Heart left ventricle (tissue), 16 donors: ENCODE measurements around the gene SYNPO. TPM values are rescaled to one million over a fixed set of nuclear protein-coding genes. Genes with fewer than 3 reads are reported as not detected.

Source experiments
- ATAC-seq, 4 donors: fragments of 200-7000 bp; cut with Tn5 transposase; one replicate each; pipeline ENCODE4 v1.9.1; 2020 to 2022; ENCODE audit warnings: moderate library complexity in 4 of 4, mild to moderate bottlenecking in 3 of 4, moderate number of reproducible peaks in 1 of 4
- DNase-seq, 5 donors: peaks; one replicate each; pipeline ENCODE4 v3.0.0-alpha.2; 2020
- H3K27ac ChIP-seq, 12 donors: fragments of 200-600 bp; sonication (generic) in 4 of 12; one replicate each; pipeline versions ENCODE4 v1.5.0 to v1.8.0; 2016 to 2022; ENCODE audit warnings: mild to moderate bottlenecking in 2 of 12
- H3K27me3 ChIP-seq, 9 donors: fragments of 200-600 bp; sonication (generic) in 2 of 9; one replicate each; pipeline versions ENCODE4 v1.5.1 to v1.8.0; 2016 to 2022; ENCODE audit warnings: mild to moderate bottlenecking in 3 of 9
- H3K36me3 ChIP-seq, 9 donors: fragments of 200-600 bp; sonication (generic) in 2 of 9; one replicate each; pipeline versions ENCODE4 v1.5.0 to v1.8.0; 2018 to 2022; ENCODE audit warnings: mild to moderate bottlenecking in 2 of 9
- H3K4me1 ChIP-seq, 12 donors: fragments of 200-600 bp; sonication (generic) in 4 of 12; one replicate each; pipeline versions ENCODE4 v1.5.0 to v1.8.0; 2016 to 2022; ENCODE audit warnings: mild to moderate bottlenecking in 3 of 12
- H3K4me3 ChIP-seq, 12 donors: fragments of 200-600 bp; sonication (generic) in 4 of 12; one replicate each; pipeline versions ENCODE4 v1.5.0 to v1.8.0; 2017 to 2022; ENCODE audit warnings: mild to moderate bottlenecking in 9 of 12, moderate library complexity in 4 of 12
- H3K9me3 ChIP-seq, 12 donors: fragments of 200-600 bp; sonication (generic) in 4 of 12; one replicate each; pipeline versions ENCODE4 v1.5.0 to v1.8.0; 2016 to 2022; ENCODE audit warnings: mild to moderate bottlenecking in 1 of 12
- CTCF ChIP-seq, 12 donors: fragments of 200-600 bp; sonication (generic) in 4 of 12; IDR thresholded peaks; one replicate each; pipeline versions ENCODE4 v1.5.0 to v1.8.0; 2018 to 2022; ENCODE audit warnings: antibody characterized with exemption in 12 of 12, mild to moderate bottlenecking in 5 of 12
- POLR2A ChIP-seq, 2 donors: fragments of 450-650 bp; IDR thresholded peaks; one replicate each; pipeline ENCODE4 v1.6.1; 2017; ENCODE audit warnings: antibody characterized with exemption in 2 of 2, mild to moderate bottlenecking in 2 of 2, moderate library complexity in 2 of 2
- WGBS, 4 donors: extraction: QIAGEN DNeasy Blood & Tissue Kit in 2 of 4; methylation state at CpG; one replicate each; pipeline versions ENCODE4 v1.1.5 to v1.1.7; 2013 to 2018; 5-methylcytosine and 5-hydroxymethylcytosine counted together
- intact Hi-C, 10 donors: fragments of 100-400 bp; cut with DNase I; formaldehyde crosslinking; loops; one replicate each; pipeline versions ENCODE4 v1.11.1 to v1.14.2; 2022
- polyA plus RNA-seq, 2 donors: library from polyadenylated mRNA; stranded (reverse); fragments of 200-250 nt; gene quantifications; one replicate each; pipeline ENCODE4 v1.2.3, GENCODE V29; 2013
- total RNA-seq, 9 donors: library from RNA; depleted of rRNA in 2 of 9; stranded (reverse); fragments of >200 nt in 2 of 9; fragmentation: NEBNext Ultra II Directional in 3 of 9; extraction: Animal tissue kit (Norgen Biotek cat#: 25700) in 3 of 9; gene quantifications; one replicate each; pipeline versions ENCODE4 v1.1.0 to v1.2.4, GENCODE V29; 2016 to 2023
- donor health status: ischemic (EF 13 %, LVEDD 7.1; RV severe dilation, severe dysfunction).
- donor health status: healthy with polysubstance abuse.
- donor health status: DM: no; HTN: yes; CAD: no.
- donor health status: DM: no; HTN: no; CAD: no.
- donor health status: ischemic (EF 25% LVEDD 6.9; RV normal size, moderate dysfunction).
- donor health status: ischemic (EF 25% LVEDD 5.7; RV mildly dilated, moderate dysfunction).
- donor health status: healthy.
- donor health status: DM: yes; HTN: yes; CAD: no.
- donor health status: ischemic (EF 35%, LVEDD 5.7; RV mildly dilated, moderate dysfunction).
- donor health status: nonischemic (EF 11% LVEDD 7.7; RV severe dilation, severe dysfunction).
- donor health status: DM: yes; HTN: yes; CAD: no.
- donor health status: PGD.
- donor health status: ischemic (EF 29% LVEDD 5.4; RV normal size, mild dysfunction).
- donor health status: nonischemic (EF 23%, LVEDD 6.1; RV moderate dilation, normal function).

SYNPO gene
- total and polyA plus RNA-seq, 11 donors: 304 to 791 (median 590) TPM

DNA sequence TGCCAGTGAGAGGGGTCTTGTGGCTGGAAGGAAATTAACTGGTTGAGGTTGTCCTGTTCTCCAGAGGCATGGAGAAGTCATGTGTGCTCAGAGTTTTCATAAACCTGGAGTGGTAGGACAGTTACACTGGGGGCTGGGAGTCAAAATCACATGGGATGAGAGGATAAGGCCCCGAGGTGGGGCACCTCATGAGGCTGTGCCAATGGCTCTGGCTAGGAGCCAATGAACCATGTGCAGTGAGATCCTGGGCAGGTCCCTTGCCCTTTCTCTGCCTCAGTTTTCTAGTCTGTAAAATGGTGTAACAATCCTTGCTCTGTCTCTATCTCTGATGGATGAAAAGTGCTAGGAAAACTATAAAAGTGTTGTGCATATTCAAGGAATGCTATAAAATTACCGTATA lies 7.0 kb upstream of the SYNPO start:
- H3K4me1 ChIP-seq: peaks cover 18 to 94% (median 72%) of the 10 kb centered on the region in 12 donors
- H3K27ac ChIP-seq: peak overlapping the region; percentile 58 to 100 (median 98)
- H3K36me3 ChIP-seq: peaks cover 0 to 36% (median 4%) of the 10 kb centered on the region in 9 donors
- H3K27me3 ChIP-seq: no peaks in the 10 kb centered on the region
- DNase-seq (peak in 1 of 5 donors; percentile 19), ATAC-seq (no peak)
- 59 to 68% (median 63%) methylated on average over 2 of the region's 2 CpGs for WGBS, 4 donors
- no peaks in the 10 kb centered on the region for H3K9me3 ChIP-seq
- no peak overlapping the region for H3K4me3 ChIP-seq
- TF ChIP-seq POLR2A (IDR thresholded peaks at IDR 0.05): no peak
- no peak for TF ChIP-seq CTCF (IDR thresholded peaks at IDR 0.05)
- intact Hi-C loops: no loop called here

- intact Hi-C loops: no loop called here
- DNase-seq (peak; percentile 28 to 80 (median 70)), ATAC-seq (peak in 1 of 4 donors; percentile 2)
- Histone ChIP-seq H3K9me3 (no peaks in the 10 kb centered on the region), H3K4me1 (peaks cover 24 to 94% (median 70%) of the 10 kb centered on the region in 12 donors), H3K27ac (peak overlapping the region in 11 of 12 donors; percentile 34 to 100 (median 97)), H3K4me3 (no peak overlapping the region), H3K27me3 (no peaks in the 10 kb centered on the region), H3K36me3 (peaks cover 0 to 25% (median 4%) of the 10 kb centered on the region in 9 donors)
- 57 to 73% (median 72%) methylated on average over 6 of the region's 6 CpGs for WGBS, 4 donors
- TF ChIP-seq POLR2A (IDR thresholded peaks at IDR 0.05) (no peak), CTCF (IDR thresholded peaks at IDR 0.05) (no peak)
Observed at GRCh38 chr5:150636391-150637244, 3.8 kb upstream of the SYNPO start.

DNA sequence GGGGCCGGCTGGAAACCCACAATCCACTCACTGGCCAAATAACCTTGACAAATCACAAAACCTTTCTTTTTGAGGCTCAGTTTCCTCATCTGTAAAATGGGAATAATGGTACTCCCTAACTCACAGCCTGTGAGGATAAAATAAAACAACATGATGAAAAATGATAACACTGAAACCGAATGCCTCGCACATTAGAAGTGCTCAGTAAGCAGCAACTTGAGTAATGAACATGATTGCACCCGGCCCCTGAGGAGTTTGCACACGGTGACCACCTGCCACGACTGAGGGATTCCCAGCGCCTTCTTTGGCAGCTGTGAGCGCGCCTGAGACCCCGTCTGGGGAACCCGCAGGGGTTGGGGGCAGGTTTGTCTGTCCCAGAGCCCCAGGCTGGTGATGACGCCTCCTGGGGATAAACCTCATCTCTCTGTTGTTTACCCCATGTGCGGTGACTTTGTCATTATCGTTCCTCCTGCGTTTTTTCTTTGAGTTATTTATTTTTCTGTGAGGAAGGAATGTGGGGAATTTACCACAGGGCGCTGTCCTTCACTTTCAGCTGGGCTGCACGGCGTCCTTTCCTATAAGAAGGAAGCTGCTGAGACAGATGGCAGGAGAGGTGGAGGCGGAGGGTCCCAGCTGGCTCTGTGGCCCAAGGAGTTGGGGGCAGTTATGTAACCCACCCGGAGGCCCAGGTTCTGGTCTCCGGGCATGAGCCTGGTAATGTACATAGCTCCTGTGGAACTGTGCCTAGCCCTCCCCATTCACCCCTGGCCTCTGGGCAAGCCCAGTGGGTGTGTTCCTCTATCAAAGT lies 3.0 kb upstream of the SYNPO start:
- peaks cover 29 to 94% (median 69%) of the 10 kb centered on the region in 12 donors for H3K4me1 ChIP-seq
- H3K27ac ChIP-seq: peak overlapping the region; percentile 12 to 100 (median 96)
- WGBS, 4 donors: 59 to 63% (median 61%) methylated on average over 21 of the region's 21 CpGs
- no peak for TF ChIP-seq POLR2A (IDR thresholded peaks at IDR 0.05)
- no peak for TF ChIP-seq CTCF (IDR thresholded peaks at IDR 0.05)
- no peaks in the 10 kb centered on the region for H3K9me3 ChIP-seq
- no peak for ATAC-seq
- H3K4me3 ChIP-seq: no peak overlapping the region
- no peaks in the 10 kb centered on the region for H3K27me3 ChIP-seq
- intact Hi-C loops: loop anchor here in 1 of 10 donors (2.0 kb wide), 1 partner anchor 43 kb away; no protein-coding TSS in a partner anchor
- DNase-seq: peak in 3 of 5 donors; percentile 9 to 55 (median 26)
- H3K36me3 ChIP-seq: peaks cover 0 to 21% (median 4%) of the 10 kb centered on the region in 9 donors
